Stimulated activated CD8-positive, alpha-beta memory T cell treated with anti-CD3 and anti-CD28 coated beads, Interleukin-2, amount 100 ng/mL, for 1 hour (primary cell): ENCODE results near the gene CDKN2AIPNL.
"Not testable (repeated sequence)": the region's sequence is repeated elsewhere in the genome, so short reads cannot be mapped to it uniquely, and the experiment has no call there.

ENCODE experiments used
- DNase-seq, 2 donors: peaks; one replicate each; pipeline ENCODE4 v3.0.0-alpha.2; 2020; ENCODE audit warnings: low read depth in 2 of 2

Gene CDKN2AIPNL

DNA sequence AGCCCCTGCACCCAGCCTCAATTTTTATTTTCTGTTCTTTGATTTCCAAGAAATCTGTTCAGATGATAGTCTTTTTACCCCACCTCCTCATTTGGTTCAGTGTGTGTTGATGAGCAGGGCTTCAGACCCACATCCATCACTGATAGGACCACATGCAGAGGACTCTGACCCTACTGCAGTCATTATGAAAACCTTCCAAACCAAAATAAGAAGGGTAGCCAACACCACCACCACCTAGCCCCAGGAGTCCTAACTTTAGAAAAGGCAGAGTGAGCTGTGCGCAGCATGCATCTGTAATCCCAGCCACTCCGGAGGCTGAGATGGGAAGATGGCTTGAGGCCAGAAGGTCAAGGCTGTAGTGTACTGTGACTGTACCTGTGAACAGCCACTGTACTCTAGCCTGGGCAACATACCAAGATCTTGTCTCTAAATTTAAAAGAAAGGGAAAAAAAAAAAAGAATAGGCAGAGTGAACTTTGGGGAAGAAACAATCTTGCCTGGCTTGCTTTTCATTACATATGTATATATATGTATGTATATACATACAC, 13.0 kb downstream of the CDKN2AIPNL start:
- no peak for DNase-seq

- no peak for DNase-seq
These were observed 14.5 kb downstream of the CDKN2AIPNL start for GRCh38 chr5:134397196-134397595.

DNA sequence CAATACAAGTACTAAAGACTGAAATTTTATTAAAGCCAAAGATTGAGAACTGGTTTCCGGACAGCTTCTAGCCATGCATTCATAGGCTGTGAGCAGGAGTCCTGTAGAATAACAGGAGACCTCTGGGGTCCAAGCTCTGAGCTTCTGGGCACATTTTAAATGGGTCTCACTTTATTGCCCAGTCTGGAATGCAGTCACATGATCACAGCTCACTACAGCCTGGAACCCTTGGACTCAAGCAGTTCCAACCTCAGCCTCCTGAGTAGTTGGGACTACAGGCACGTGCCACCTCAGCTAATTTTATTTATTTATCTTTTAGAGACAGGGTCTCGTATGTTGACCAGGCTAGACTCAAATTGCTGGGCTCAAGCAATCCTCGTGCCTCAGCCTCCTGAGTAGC, 15.4 kb downstream of the CDKN2AIPNL start:
- no peak for DNase-seq

- no peak for DNase-seq
These were observed 16.7 kb downstream of the CDKN2AIPNL start for GRCh38 chr5:134394932-134395331.

- DNase-seq: no peak
These were observed 19.4 kb downstream of the CDKN2AIPNL start for GRCh38 chr5:134392301-134392700.

DNA sequence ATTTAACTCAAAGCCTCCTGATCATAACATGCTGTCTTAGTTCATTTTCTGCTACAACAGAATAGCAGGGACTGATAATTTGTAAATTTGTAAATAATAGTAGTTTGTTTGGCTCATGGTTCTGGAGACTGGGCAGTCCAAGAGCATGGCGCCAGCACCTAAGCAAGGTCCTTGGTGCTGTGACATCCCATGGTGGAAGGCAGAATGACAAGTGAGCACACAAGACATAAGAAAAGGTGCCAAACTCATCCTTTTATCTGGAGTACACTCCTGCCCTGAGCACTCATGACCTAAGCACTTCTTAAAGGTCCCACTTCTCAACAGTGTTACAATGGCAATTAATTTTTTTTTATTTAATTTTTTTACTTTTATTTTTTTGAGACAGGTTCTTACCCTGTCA, 24.2 kb downstream of the CDKN2AIPNL start:
- no peak for DNase-seq

GRCh38 chr5:134383980-134384697, 27.5 kb downstream of the CDKN2AIPNL start:
- no peak for DNase-seq

DNA sequence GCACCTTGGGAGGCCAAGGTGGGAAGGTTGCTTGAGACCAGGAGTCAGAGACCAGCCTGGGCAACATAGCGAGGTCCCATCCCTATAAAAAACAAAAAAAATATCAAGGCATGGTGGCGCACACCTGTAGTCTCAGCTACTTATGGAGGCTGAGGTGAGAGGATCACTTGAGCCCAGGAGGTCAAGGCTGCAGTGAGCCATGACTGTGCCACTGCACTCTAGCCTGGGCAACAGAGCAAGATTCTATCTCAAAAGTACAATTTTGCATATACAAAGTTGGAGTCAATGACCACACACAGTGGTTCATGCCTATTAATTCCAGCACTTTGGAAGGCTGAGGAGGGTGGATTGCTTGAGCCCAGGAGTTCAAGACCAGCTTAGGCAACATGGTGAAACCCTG, 29.5 kb downstream of the CDKN2AIPNL start:
- not testable (repeated sequence) for DNase-seq

- no peak for DNase-seq
These were observed 31.3 kb downstream of the CDKN2AIPNL start for GRCh38 chr5:134380346-134380745.

GRCh38 chr5:134374232-134374631, 37.4 kb downstream of the CDKN2AIPNL start:
- DNase-seq: no peak

GRCh38 chr5:134373633-134374032, 38.0 kb downstream of the CDKN2AIPNL start:
- DNase-seq: not testable (repeated sequence)

DNA sequence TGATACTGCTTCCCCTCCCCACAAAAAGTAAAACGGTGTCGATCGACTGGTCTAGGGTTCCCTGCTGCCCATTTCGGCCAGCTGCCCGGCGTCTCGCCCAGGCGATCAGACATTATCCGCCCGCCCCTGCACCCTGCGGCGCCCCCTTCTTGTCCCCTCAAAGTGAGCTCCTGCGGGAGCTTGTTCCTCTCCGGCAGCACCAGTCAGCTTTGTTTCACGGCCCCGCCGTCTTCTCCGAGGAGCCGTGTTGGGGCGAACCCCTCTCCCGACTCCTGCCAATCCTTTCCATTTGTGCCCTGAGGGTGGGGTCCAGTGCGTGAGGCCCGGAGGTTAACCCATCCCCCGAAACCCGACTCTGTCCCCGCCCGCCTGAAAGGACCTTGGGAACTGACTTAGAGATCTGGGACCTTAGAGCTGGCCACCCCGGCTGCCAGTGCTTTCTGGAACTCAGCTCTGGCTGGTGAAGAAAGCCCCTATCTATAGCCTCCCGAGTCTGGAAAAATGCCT, 39.8 kb downstream of the CDKN2AIPNL start:
- peak in 1 of 2 donors; percentile 8 for DNase-seq

DNA sequence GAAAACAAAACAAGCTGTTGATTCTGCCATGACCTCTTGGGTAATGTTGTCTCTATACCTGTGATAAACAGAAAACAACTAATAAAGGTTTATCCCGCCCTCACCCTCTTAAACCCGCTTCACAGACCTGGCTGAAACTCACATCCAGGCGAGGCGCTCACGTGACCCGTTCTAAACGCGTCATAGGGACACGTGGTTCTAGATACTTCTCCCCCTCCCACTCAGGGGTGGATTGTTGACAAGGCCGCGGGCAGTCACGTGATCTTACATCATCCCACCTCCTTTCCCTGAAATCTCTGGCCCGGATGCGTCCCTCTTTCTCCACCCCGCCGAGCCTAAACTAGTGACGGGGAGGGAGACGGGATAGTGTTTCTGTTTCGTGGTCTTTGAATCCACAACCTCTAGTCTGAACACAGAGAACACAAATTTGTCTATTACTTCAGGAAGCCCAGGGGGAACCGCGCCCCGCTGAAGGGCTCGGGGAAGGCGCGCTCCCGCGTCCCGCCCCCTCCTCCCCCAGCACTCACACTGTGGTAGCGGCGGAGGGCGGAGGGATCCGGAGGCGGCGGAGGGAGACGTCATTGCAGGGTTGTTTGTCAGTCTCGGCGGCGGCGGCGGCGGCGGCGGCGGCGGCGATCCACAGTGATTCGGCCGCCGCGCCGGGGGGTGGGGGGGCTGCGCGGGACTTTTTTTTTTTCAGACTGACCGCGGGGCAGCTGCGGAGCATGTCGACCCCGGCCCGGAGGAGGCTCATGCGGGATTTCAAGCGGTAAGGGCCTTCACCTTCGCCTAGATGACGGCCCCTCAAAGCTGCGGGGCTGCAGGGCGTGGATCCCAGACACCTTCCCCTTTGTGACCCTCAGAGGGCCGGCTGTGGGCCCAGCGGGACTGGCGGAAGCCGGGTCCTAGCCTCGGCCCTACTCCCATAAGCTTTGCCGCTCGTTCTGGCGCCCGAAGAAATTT, 40.5 kb downstream of the CDKN2AIPNL start, which contains the start of gene UBE2B:
Gene UBE2B, plus strand, starts transcription at position 699 of the 963 bp plus-strand sequence. Its CDS starts 27 bp downstream, at position 726.
- DNase-seq: peak; percentile 92 to 94

DNA sequence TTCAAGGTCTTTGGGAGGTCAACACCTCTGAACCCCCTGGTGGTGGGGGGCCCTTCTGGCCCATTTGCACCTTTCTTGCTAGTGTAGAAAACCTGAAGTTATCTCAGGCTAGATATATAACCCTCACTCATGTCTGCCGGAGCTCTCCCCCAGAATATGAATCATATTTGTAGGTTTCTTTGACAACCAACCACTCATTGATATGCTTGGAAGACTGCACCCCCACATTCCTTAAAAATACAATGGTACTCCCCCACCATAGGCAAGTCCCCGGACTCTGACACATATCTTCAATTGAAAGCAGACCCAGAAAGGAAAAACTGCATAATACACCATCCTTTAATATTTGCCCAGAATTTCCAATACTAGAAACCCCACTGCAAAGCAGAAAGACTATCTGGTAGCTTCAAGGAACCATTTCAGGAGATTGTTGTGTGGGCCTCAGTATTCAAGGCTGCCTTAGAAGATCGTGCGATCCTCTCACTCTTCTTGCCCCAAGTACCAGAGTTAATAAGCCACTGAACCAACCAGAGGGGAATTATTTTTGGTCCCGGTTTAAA, 41.3 kb downstream of the CDKN2AIPNL start:
- DNase-seq: no peak

- no peak for DNase-seq
These were observed 46.1 kb downstream of the CDKN2AIPNL start for GRCh38 chr5:134365604-134366003.

- DNase-seq: no peak
These were observed 56.0 kb downstream of the CDKN2AIPNL start for GRCh38 chr5:134355681-134356080.
